AG09309 (cell line): ENCODE results near the gene TMCO6.
A peak's percentile ranks its signal among the peaks of the same experiment; 100 is the strongest.
"Not testable (repeated sequence)": the region's sequence is repeated elsewhere in the genome, so short reads cannot be mapped to it uniquely, and the experiment has no call there.

Source experiments
- DNase-seq: peaks from one replicate; pipeline ENCODE4 v3.0.0-alpha.2; 2010; ENCODE audit warnings: low read depth
- H3K4me3 ChIP-seq: 2 replicates; pipeline ENCODE4 v1.5.1; 2011; ENCODE audit warnings: mild to moderate bottlenecking, low read depth, low read length, moderate library complexity; ENCODE audit not compliant: control insufficient read depth
- CTCF ChIP-seq: IDR thresholded peaks from 2 replicates; pipeline ENCODE4 v1.5.1; 2011; ENCODE audit warnings: mild to moderate bottlenecking, low read depth, low read length, inconsistent platforms; ENCODE audit not compliant: insufficient read depth, control insufficient read depth; ENCODE audit errors: missing control alignments

TMCO6 gene

DNA sequence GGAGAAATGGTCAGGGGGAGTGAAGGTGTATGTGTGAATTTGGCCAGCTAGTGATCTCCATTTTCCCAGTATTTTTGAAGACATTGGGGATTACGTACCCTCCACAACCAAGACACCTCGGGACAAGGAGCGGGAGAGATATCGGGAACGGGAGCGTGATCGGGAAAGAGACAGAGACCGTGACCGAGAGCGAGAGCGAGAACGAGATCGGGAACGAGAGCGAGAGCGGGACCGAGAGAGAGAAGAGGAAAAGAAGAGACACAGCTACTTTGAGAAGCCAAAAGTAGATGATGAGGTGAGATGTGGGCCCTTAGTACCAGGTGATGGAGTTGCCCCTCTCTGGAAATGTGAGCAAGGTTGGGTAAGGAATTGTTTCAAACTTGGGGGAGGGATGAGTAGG, 19.6 kb downstream of the TMCO6 start:
- TF ChIP-seq CTCF, result no peak

DNA sequence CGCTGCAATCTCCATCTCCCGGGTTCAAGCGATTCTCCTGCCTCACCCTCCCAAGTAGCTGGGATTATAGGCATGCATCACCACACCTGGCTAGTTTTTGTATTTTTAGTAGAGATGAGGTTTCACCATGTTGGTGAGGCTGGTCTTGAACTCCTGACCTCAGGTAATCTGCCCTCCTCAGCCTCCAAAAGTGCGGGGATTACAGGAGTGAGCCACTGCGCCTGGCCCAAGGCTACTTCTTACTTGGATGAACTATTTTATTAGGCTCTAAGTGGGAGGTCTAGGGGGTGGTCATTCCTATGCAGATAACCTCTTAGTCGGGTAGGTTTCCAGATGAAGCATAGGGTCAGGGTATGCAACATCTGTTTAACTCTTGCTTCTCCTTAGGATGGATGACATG, 21.1 kb downstream of the TMCO6 start:
- not testable (repeated sequence) for DNase-seq, H3K4me3 ChIP-seq

More for the DNA sequence above, 19.6 kb downstream of the TMCO6 start:
- no peak for DNase-seq
- no peak overlapping the region for H3K4me3 ChIP-seq

DNA sequence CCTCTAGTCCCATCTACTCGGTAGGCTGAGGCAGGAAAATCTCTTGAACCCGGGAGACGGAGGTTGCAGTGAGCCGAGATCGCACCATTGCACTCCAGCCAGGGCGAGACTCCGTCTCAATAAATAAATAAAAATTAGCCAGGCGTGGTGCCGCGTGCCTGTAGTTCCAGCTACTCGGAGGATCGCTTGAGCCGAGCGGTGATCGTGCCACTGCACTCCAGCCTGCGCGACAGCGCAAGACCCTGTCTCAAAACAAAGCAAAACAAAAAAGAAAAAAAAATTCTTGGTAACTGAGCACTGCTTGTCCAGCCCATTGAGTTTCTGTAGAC, 24.7 kb downstream of the TMCO6 start:
- TF ChIP-seq CTCF, result no peak
- no peak for DNase-seq
- H3K4me3 ChIP-seq, result peak overlapping the region; percentile 91

GRCh38 chr5:140664359-140665119, 25.3 kb downstream of the TMCO6 start, which contains the start of gene WDR55:
Gene WDR55, plus strand, starts transcription at chr5:140664904. Its CDS starts 9 bp downstream, at chr5:140664913.
- TF ChIP-seq CTCF, result no peak

GRCh38 chr5:140671035-140671434, 31.8 kb downstream of the TMCO6 start:
- DNase-seq, result not testable (repeated sequence)

More at GRCh38 chr5:140664359-140665119, 25.3 kb downstream of the TMCO6 start, which contains the start of gene WDR55:
- DNase-seq, result peak; percentile 46
- H3K4me3 ChIP-seq, result peak within 1 kb of the TSS; percentile 91

GRCh38 chr5:140671472-140672125, 32.3 kb downstream of the TMCO6 start:
- TF ChIP-seq CTCF, result no peak
- DNase-seq, result no peak
- no peak overlapping the region for H3K4me3 ChIP-seq

More at GRCh38 chr5:140671035-140671434, 31.8 kb downstream of the TMCO6 start:
- H3K4me3 ChIP-seq, result not testable (repeated sequence)

DNA sequence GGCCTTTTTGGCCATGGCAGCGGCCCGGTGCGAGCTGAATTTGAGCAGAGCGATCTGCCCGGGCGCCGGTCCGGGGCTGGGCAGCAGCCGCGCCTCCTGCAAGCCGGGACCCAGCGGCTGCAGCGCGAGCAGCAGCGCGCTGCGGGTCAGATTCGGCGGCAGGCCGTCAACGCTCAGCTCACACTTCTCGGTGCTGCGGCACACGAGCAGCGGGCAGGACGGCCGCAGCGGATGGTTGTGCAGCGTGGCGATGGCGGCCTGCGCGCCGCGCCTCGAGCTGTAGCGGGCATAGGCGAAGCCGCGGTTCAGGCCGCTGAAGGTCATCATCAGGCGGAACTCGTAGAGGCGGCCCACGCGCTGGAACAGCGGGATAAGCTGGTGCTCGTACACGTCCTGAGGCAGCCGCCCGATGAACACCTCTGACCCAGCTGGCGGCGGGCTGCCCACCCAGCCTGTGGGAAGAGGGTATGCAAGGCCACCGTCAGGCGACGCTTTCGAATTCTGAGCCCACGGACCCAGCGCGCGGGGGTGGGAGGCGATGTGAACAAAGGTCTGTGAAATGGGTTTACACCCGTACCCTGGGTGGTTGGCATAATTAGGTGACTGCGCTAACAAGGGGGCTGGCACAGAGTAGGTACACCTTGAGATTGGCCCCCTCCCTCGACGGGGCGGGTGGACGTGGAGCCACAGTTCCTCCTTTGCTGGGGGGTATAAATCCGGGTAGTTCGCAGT, 33.4 kb downstream of the TMCO6 start:
- H3K4me3 ChIP-seq, result no peak overlapping the region
- no peak for TF ChIP-seq CTCF
- no peak for DNase-seq
